Sigmoid colon (tissue), 4 donors: ENCODE measurements around the gene NCOA6.

Experiments
- CTCF ChIP-seq, 4 experiments: fragments of 450-650 bp in 3 of 4; fragments of 200-600 bp in 1 of 4; IDR thresholded peaks; one replicate each; pipeline ENCODE4 v1.5.1; 2016 to 2019; ENCODE audit warnings: antibody characterized with exemption in 4 of 4, mild to moderate bottlenecking in 3 of 4, moderate library complexity in 2 of 4
- POLR2A ChIP-seq, 2 donors: fragments of 450-650 bp; IDR thresholded peaks; one replicate each; pipeline ENCODE4 v1.6.1; 2016; ENCODE audit warnings: antibody characterized with exemption in 2 of 2, mild to moderate bottlenecking in 2 of 2, moderate library complexity in 2 of 2
- POLR2AphosphoS5 ChIP-seq, 4 donors: sonication (generic); formaldehyde crosslinking; IDR thresholded peaks; one replicate each; pipeline ENCODE4 v1.6.1; 2017; ENCODE audit warnings: antibody characterized with exemption in 4 of 4

GRCh38 chr20:34850969-34851368 is 25.5 kb upstream of the NCOA6 start:
- TF ChIP-seq POLR2AphosphoS5 (IDR thresholded peaks at IDR 0.05) = no peak
- no peak for TF ChIP-seq CTCF (IDR thresholded peaks at IDR 0.05)
- TF ChIP-seq POLR2A (IDR thresholded peaks at IDR 0.05) = no peak
